T follicular helper cell (primary cell): ENCODE results near the gene CAVIN4.
A peak's percentile ranks its signal among the peaks of the same experiment; 100 is the strongest.

Experiments
- DNase-seq: peaks from one replicate; pipeline ENCODE4 v3.0.0-alpha.2; 2020; ENCODE audit warnings: low read depth

The CAVIN4 gene

DNA sequence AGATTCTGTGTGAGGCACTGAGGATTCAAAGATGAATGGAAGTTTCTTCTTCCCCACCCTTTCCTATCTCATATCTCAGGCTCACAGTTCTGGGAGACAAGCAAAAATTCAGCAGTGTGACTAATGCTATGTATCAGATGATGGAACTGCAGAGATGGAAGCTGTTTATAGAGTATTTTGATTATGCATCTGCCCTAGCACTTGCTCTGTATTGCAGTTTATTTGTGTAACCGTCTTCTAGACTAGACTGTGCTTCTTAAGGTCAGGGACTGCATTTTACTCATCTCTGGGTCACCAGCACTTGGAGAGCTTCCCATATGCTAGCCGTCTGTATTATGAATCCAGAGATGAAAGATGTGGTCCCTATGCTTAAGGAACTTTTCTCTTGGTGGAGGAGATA is 12.6 kb downstream of the CAVIN4 start:
- DNase-seq = no peak

DNA sequence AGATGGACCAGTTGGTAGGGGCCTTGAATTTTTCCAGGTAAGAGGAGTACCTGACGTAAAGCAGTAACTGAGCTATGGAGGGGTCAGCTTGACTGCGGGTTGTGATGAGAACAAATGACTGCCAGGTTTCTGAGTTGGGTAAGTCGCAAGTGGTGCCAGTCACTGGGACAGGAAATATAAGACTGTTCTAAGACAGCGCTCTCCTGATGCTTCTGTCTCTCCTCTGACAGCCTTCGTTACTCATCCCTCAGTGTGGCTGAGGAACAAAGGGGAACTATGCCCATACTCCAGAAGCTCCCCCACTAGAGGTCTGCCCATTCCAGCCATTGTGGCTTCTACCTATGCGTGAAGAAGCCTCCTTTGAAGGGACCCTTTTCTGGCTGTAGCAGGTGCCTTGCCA is 13.3 kb downstream of the CAVIN4 start:
- no peak for DNase-seq

DNA sequence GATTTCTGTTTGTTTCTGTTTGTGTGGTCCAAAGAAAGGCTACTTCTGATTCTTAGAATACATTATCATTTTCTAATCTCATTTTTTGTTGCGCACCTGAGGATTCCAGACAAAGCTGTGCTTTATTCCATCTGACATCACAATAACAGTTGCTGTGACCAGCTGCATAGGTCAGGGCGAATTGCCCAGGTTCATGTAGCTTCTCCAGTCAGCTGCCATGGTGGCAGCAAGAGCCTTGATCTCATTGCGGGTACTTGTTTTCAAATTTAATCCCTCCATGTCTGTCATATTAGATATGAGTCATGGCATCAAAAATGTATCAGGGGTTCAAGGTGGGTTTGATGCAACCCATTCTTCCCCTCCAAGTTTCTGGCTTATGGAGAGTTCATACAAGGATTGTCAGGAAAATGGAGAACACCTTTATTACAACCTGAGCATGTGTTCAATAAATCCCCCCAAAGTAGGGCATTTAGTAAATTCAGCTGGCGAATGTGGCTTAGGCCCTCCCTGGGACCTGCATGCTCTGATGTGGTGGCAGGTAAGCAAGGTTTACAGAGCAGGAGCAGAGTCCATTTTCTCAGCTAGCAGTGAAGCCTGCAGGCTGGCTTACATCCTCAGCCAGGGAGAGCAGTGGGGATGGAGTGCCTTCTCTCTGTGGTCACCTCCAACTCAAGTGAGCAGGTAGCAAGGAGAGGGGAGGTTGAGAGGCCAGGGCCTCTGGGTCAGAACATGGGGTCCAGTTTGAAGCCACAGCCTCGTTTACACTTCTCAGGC is 13.9 kb downstream of the CAVIN4 start:
- DNase-seq = no peak

DNA sequence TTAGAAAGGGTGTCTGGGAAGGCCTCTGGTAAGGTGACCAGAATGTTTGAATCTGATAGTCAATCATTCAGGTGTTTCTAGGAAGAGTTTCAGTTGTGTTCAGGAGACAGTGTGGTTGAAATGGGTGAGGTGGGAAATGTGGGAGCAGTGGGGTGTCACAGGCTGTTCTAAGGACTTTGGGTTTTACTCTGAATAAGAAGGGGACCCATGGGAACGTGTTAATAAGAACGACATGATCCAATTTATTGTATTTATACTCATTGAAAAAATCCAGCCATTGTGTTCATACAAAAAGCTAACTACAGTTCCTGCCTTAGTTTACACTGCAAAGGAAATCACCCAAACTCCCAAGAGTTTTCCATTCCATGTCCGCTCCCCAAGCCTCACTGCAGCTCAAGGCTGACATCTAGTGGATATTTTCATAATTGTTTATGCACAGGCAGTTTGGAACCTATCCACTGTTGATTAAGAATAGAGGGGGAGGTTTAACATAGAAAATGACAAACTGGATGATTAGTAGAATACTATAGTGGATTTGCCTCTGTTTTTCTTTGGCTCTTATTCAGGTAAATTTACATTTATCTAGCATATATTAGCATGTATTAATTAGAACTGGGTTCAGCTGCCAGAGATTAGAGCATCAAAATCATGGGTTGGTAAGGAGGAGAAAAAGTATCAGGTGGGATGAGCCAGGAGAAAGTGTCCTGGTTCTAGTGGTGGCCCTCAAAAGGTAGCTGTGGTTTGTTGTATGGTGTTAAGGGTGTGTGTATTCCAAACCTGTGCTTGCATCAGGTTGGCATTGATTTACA is 17.7 kb downstream of the CAVIN4 start:
- DNase-seq = no peak

GRCh38 chr9:100597236-100597635 is 19.4 kb downstream of the CAVIN4 start:
- DNase-seq = no peak

- peak; percentile 72 for DNase-seq
Measured at GRCh38 chr9:100598641-100599145, 20.8 kb downstream of the CAVIN4 start.

DNA sequence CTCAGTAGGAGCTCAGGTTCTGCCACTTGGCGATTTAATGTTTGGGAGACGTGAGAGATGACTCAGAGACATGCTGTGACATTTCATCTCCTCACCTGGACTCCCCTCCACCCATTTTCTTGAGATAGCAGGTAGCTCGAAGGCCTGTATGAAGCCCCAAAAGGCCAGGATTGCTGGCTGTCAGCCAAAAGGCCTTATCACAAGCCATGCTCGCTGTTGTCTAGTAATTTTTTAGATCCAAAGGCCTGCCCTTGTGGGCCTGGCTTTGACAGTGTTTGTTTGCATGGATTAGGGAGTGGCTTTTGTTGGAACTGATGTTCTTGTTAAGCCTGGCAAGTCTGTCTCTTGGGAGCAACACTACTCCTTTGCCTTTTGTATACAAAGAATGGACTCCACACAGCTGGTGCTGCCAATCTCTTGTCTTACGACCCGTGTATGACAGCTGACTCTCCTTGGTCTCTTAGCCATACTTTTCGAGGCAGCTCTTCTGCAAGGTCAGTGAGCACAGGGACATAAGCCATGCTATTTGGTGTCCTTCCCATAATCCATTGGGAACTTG is 22.7 kb downstream of the CAVIN4 start:
- no peak for DNase-seq

DNA sequence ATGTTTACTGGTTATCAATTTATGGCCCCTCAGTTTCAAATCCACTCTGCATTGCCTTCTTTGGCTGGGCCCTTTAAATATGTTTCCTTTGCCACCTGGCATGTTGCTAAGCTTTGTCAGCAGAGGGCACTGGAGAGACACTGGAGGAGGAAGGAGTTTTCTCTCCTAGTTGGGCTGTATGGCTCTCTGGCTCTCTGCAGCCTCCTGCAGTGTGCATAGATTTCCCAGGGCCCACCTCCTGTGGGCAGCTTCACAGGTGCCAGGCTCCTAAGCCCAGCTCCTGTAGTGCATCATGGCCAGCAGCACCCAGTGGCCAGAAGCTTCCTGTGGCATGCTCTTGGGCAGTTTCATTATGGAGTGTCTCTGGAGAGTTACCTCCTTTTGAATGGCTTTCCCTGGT is 23.3 kb downstream of the CAVIN4 start:
- peak; percentile 9 for DNase-seq

- no peak for DNase-seq
Measured at GRCh38 chr9:100602342-100602801, 24.5 kb downstream of the CAVIN4 start.

- no peak for DNase-seq
Measured at GRCh38 chr9:100605405-100605804, 27.5 kb downstream of the CAVIN4 start.

DNA sequence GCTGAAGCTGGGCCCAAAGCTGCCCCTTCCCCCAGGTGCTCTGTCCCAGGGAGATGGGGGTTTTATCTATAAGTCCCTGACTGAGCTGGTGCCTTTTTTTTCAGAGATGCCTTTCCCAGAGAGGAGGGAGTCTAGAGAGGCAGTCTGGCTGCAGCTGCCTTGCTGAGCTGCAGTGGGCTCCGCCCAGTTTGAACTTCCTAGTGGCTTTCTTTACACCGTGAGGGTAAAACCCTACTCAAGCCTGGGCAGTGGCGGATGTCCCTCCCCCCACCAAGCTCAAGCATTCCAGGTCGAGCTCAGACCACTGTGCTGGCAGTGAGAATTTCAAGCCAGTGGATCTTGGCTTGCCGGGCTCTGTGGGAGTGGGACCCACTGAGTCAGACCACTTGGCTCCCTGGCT is 41.3 kb downstream of the CAVIN4 start:
- DNase-seq = no peak

- DNase-seq = no peak
Measured at GRCh38 chr9:100619665-100620064, 41.8 kb downstream of the CAVIN4 start.

- no peak for DNase-seq
Measured at GRCh38 chr9:100623969-100624368, 46.1 kb downstream of the CAVIN4 start.

DNA sequence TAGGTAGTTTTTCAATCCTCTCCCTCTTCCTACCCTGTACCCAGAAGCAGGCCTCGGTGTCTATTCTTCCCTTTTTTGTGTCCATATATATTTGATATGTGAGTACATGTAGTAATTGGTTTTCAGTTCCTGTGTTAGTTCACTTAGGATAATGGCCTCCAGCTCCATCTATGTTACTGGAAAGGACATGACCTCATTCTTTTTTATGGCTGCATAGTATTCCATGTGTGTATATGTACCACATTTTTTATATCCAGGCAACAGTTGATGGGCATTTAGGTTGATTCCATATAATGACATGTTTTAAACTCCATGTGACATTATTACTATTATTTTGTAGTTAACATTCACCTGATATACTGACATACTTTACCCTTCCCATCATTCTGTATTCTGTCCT is 49.1 kb downstream of the CAVIN4 start:
- no peak for DNase-seq

- no peak for DNase-seq
Measured at GRCh38 chr9:100637787-100638186, 59.9 kb downstream of the CAVIN4 start.
